HG02678 (cell line): ENCODE data around the gene ANO7.

Experiments
- ATAC-seq: cut with Tn5 transposase; IDR thresholded peaks from one replicate; pipeline ENCODE4 v1.9.1; 2021; ENCODE audit warnings: mild to moderate bottlenecking, moderate library complexity; ENCODE audit not compliant: unreplicated experiment

The ANO7 gene

DNA sequence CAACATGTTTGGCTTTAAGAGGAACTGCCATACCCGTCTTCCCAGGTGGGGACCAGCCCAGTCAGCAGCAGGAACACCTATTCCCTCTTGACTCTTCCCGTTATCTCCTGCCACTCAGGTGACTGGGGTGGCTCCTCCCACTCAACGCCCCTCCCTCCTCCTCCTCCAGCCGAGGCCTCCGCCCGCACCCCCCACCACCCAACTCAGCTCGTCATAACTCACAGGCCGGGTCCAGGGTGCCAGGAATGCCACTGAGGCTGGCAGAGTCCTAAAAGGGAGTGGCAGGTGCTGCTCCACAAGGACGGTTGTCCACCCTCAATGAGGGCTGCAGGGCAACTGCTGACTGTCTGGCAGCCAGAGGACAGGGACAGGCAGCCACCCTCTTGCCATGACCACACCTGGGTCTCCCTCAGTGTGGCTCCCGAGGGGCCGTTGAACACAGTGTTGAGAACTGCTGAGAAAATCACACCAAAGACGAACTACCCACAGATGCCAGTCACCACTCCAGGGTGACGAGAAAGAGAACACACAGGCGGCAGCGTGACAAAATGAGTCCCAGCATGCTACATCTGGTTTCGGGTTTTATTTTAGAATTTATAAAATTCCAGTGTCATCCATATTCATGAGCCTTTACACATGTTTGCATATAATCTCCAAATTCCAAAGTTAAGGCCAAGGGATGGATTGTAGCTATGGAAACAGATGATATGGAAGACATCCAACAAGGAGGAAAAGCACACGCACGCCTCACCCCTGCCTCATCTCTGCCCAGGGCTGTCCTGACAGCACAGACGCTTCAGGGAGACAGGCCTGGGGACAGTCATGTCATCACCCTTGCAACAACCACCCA is 38.5 kb downstream of the ANO7 start:
- ATAC-seq, result no peak

DNA sequence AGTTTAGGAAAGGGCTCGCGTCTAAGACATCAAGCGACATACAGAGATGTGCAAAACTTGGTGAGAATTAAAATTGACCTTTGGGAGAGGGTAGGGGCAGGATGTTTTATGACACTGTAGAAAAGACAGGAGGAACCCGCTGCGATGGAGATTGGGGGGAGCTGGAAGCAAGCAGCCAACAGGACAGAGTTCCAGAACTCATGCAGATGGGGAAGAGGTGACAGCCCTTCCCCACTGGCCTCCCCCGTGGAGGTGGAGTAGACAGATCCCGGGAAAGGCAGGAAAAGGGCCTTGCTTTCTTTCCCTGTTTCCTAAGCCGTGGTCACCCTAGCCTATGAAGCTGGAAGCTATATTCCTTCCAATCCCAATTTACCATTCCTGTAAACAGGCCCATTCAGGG is 39.1 kb downstream of the ANO7 start:
- no peak for ATAC-seq

DNA sequence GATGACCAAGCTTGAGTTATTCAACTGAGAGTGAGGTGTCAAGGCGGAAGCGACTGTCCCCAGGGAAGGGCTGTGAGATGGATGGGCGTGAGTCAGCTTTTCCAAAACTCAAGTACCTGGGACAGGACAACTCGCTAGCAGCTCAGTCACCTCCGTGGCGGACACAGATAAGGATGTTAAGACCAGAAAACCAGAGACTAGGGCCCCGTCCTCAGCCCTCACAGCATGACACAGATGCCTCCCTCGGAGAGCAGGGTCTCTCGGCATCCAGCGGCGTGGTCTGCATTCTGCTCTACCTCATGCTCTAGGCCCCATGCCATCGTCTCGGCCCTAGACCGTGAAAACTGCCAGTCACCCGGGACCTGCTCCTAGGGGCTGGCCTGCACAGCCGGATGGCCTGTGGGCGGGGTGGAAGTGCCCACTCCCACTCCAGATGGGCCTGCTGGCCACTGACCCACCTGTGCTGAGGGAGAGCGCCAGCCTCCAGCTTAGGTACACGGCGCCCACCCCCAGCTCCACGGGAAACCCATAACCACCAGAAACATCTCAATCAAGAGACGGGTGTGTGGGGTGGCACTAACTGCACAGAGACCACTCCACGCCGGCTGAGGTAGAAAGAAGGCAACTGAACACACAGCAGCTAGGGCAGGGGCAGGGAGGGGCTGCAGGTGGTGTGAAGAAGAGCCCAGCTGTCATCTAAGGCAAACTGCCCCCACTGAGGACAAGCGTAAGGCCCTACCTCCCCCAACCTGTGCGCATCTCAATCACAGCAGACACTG is 39.8 kb downstream of the ANO7 start:
- ATAC-seq, result no peak

DNA sequence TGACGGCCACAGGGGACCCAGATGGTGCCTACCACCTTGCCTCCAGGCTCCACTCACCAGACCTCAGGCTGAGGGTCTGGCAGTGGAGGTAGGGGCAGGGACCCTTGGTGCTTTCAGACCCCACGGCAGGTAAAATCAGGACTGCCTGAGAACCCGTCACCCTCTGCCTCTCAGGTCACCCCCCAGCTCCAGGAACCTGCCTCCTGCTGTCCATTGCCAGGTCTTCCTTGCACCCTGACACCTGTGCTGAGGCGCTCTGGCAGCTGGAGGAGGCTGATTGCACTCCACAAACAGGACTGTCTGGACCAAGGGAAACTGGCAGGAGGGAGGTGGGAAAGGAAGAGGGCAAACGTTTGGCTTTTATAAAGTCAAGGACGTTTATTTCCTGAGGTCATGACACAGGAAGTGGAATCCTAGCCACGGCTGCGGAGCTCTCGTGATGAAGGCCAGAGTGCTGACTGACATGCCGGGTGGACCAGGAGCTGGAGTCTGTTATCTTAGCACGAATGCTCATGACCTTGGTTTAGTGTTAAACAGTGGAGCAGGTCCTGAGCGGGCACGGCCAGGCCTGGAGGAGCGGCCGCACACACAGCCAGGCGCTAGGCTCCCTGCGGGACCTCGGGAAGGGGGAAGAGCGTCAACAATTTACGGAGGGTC is 40.5 kb downstream of the ANO7 start:
- no peak for ATAC-seq

- no peak for ATAC-seq
Observed at GRCh38 chr2:241229563-241230401, 41.3 kb downstream of the ANO7 start.

DNA sequence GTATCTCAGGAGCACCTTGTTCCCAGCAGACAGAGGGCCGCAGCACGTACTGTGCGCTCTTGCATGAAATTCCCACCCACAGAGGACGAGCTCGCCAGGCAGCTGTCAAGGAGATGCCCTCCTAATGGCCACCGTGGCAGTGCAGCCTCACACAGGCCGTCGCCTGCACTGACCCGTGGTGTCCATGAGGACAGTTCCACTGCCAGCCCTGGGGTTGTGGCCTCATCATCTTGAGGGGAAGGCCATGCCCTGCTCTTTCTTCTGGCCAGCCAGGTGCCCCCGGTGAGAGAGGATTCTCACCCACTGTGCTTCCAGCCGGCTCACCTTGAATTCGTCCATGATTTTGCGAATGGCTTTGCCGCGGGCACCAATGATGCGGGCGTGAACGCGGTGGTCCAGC is 42.0 kb downstream of the ANO7 start:
- ATAC-seq, result no peak

GRCh38 chr2:241232736-241233575 is 44.5 kb downstream of the ANO7 start:
- ATAC-seq, result no peak

- no peak for ATAC-seq
Observed at GRCh38 chr2:241234066-241234790, 45.8 kb downstream of the ANO7 start.

DNA sequence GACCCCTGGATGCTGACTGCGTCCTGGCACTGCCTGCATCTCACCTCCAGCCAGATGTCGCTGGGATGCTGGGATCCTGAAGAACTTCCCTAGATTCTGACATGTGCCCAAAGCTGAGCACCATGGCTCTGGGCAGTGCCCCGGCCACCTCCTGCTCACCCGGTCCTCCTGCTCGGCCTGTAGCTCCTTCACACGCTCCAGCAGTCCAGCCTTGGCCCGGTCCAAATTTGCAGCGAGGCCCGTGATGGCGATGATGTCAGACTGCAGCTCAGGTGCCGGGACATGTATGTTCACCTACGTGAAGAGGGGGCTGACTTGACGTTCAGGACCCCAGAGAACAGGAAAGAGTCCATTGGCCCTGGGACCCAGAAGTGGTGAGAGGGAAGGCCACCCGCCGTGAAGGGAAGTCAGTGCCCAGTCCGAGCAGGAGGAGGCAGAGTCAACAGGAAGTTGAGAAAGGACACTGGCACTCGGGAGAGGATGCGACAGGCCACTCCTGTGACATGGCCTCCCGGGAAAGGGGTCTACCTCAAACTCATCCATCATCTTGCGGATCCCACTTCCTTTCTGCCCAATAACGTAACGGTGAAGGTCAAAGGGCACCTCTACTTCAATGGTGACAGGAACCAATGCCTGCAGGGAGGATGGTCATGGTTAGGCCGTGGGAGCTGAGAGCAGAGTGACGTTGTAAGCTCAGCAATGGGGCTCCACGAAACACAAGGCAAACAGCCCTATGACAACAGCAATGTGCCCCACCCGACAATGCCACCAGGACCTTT is 46.7 kb downstream of the ANO7 start:
- no peak for ATAC-seq

DNA sequence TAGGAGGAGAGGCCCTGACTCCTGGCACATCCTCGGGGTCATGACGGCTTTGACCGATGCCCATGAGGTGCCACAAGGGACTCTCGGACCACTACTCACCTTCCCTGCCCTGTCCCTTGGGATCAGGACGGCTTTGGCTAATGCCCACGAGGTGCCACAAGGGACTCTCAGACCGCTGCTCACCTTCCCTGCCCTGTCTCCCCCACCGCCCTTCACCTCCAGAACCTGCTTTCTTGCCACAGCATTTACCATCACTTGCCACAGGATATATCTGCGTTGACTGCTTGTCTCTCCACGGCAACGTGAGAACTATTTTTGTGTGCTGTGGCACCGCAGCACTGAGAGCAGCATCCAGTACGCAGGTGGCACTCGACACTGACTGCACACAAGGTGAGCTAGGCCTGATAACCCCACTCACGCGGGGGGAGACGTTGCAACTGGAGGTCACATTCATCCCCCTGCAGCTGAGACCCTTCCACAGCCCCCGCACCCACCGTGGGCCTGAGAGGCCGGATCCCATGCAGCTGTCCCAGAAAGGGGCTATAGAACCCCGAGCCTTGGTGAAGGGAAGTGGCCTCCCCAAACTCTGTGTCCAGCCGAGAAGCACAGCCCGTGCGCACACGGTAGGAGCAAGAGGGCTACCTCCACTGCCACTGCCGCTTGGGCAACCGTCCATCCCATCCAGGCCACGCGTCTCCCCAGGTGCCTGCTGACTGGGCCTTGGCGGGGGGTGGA is 47.5 kb downstream of the ANO7 start:
- ATAC-seq, result no peak

DNA sequence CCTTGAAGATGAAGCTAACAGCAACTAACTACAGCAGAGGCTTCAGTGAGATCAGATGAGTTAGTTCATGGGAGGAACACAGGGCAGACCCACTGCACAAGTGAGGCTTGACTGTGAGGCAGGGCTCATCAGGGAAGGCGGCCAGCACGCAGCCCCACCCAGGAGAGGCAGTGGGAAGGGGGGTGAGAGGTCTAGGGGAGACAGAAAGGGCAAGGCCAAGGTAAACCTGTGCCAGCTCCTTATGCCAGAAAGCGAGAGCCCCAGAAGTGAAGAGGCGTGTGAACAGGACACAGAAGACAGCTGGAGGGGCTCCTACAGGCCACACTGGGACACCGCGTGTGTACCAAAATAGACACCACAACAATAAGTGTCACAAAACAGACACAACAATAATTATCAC is 48.6 kb downstream of the ANO7 start:
- no peak for ATAC-seq

DNA sequence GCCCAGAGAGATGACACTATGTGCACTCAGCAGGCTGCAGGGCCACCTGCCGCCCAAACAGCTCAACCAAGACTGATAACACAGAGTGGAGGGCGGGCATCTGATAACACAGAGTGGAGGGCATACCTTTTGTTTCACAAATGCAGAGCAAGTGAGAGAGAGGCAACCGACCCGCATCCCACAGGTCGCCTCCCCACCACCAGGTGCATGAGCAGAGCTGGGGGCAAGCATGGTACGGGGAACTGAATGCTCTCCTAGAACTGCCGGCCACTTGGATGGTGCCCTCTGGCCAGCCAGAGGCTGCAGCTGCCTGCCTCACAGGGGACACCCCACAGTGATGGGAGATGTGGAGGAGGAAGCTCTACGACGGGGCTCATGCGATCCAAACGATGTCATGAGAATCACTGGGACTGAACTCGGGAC is 49.5 kb downstream of the ANO7 start:
- ATAC-seq, result no peak

DNA sequence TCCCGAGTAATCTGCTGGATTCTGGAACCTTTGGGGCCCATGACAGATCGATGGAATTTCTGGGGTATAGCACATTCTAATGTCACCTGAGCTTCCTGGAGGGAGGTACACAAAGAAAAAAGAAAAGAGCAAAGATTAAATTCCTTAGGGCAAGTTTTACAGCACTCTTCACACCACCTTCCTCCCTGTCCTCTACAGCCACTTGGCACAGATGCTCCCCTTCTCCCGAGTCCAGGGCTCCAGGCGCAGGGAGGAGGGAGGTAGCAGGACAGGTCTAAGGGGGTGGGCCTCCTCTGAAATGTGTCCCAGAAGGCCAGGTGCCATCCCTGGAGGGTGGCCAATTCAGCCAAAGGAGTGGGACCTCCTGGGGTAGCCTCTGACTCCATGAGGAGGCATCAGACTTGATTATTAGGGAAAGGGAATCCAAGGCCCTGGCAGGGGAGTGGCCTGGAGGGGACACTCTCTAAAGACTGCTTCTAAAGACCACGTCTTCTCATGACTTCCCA is 50.3 kb downstream of the ANO7 start:
- no peak for ATAC-seq

DNA sequence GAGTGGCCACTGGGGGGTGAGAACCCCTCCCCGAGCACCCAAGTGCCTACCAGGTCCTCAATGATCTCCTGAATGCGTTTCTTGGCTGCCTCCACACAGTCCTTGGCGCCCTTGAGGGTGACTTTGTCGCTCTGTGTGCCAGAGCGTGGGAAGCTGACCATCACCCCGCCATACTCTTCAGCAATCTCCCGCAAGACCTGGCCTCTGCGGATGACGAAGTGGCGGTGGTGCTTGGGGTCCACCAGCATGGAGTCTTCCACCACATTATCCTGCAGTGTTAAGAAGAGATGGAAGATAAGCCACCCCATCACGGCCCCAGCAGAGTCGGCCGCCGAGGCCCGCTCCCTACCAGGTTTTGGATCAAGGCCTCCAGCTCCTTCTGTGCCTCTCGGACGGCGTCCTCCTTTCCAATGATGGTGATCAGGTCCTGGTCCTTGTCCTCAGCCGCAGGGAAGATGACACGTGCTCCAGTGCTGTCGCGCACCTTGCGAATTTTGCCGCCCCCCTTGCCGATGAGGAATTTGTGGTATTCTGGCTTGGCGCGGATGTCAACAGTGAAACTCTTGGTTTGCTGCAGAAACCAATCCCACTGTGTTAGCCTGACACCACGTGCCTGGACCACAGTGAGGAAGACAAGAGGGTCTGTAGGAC is 51.2 kb downstream of the ANO7 start:
- ATAC-seq, result no peak

- no peak for ATAC-seq
Observed at GRCh38 chr2:241240320-241241004, 52.0 kb downstream of the ANO7 start.

GRCh38 chr2:241241669-241242068 is 53.2 kb downstream of the ANO7 start:
- ATAC-seq, result no peak

DNA sequence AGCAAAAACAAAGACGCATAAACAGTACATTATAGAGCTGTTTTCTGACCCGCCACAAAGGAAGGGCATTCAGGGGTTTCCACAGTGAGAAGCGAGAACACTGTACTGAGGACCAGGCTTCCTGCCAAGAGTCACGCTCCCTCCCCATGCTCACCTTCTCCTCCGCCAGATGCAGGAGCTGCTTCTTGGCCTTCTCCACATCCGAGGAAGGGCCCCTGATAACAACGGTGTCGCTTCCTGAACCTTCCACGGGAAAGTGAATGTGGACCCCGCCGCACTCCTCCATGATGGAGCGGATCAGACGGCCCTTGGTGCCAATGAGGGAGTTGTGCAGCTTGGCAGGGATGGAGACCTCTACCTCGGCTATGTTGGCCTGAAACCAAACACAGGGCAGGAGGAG is 53.8 kb downstream of the ANO7 start:
- no peak for ATAC-seq
